IMR-90 (cell line): ENCODE results near the gene PPARG. TPM values are rescaled to one million over a fixed set of nuclear protein-coding genes. Genes with fewer than 3 reads are reported as not detected.

Experiments used
- ATAC-seq: fragments of 200-7000 bp; cut with Tn5 transposase; 2 replicates; pipeline ENCODE4 v1.9.1; 2020; ENCODE audit warnings: low read depth, mild to moderate bottlenecking, moderate library complexity
- BruUV-seq: library from RNA; stranded (reverse); fragments of 400-500 nt; replicated peaks from 2 replicates; lab custom pipeline; 2021; lab: Mats Ljungman, UMichigan
- CTCF ChIA-PET: fragments of 300-600 bp; formaldehyde crosslinking; extraction: SDS; loops from one replicate; lab custom pipeline; 2021; ENCODE audit warnings: antibody characterized with exemption; lab: Yijun Ruan, JAX
- POLR2A ChIA-PET: fragments of 300-600 bp; sonication (Branson Sonifier 250); formaldehyde crosslinking; loops from one replicate; lab custom pipeline; 2022; ENCODE audit warnings: antibody characterized with exemption; ENCODE audit not compliant: unreplicated experiment; lab: Charles Lee
- DNase-seq: peaks from one replicate; pipeline ENCODE4 v3.0.0; 2013
- H2AFZ ChIP-seq: replicated peaks from 2 replicates; pipeline ENCODE3; 2013; ENCODE audit warnings: low read length, mild to moderate bottlenecking; ENCODE audit not compliant: poor library complexity
- H2AK5ac ChIP-seq: 2 replicates; pipeline ENCODE4 v1.6.1; 2013; ENCODE audit warnings: low read depth, low read length, inconsistent platforms
- H2AK9ac ChIP-seq: replicated peaks from 2 replicates; pipeline ENCODE3; 2013; ENCODE audit warnings: mild to moderate bottlenecking, low read depth, low read length, moderate library complexity; ENCODE audit not compliant: poor library complexity
- H2BK120ac ChIP-seq: 2 replicates; pipeline ENCODE4 v1.6.1; 2013; ENCODE audit warnings: low read depth, low read length, inconsistent platforms
- H2BK15ac ChIP-seq: 3 replicates; pipeline ENCODE4 v1.6.1; 2013; ENCODE audit warnings: low read depth, low read length, inconsistent platforms
- H2BK20ac ChIP-seq: 2 replicates; pipeline ENCODE4 v1.6.1; 2013; ENCODE audit warnings: low read depth, mild to moderate bottlenecking, inconsistent platforms, low read length, moderate library complexity
- H2BK5ac ChIP-seq: 2 replicates; pipeline ENCODE4 v1.6.1; 2013; ENCODE audit warnings: mild to moderate bottlenecking, low read depth, low read length, inconsistent platforms; ENCODE audit not compliant: poor library complexity, severe bottlenecking
- H3K14ac ChIP-seq: replicated peaks from 2 replicates; pipeline ENCODE4 v1.6.1; 2013; ENCODE audit warnings: low read depth, low read length, inconsistent platforms
- H3K18ac ChIP-seq: 2 replicates; pipeline ENCODE4 v1.6.1; 2013; ENCODE audit warnings: low read depth, low read length, control low read depth
- H3K23ac ChIP-seq: 2 replicates; pipeline ENCODE4 v1.6.1; 2013; ENCODE audit warnings: low read depth, low read length, inconsistent platforms
- H3K27ac ChIP-seq: 2 replicates; pipeline ENCODE4 v1.5.1; 2013; ENCODE audit warnings: mild to moderate bottlenecking, control low read depth, low read length; ENCODE audit not compliant: insufficient read depth
- H3K27me3 ChIP-seq: 2 replicates; pipeline ENCODE4 v1.6.1; 2013; ENCODE audit warnings: low read length; ENCODE audit not compliant: control insufficient read depth, insufficient read depth
- H3K36me3 ChIP-seq: 2 replicates; pipeline ENCODE4 v1.6.1; 2013; ENCODE audit warnings: low read length, mixed read lengths; ENCODE audit not compliant: control insufficient read depth, insufficient read depth
- H3K4ac ChIP-seq: 2 replicates; pipeline ENCODE4 v1.6.1; 2013; ENCODE audit warnings: low read depth, low read length, inconsistent platforms
- H3K4me1 ChIP-seq: 2 replicates; pipeline ENCODE4 v1.6.1; 2013; ENCODE audit warnings: low read length, mixed read lengths; ENCODE audit not compliant: control insufficient read depth, insufficient read depth
- H3K4me2 ChIP-seq: 2 replicates; pipeline ENCODE4 v1.6.1; 2013; ENCODE audit warnings: low read depth, mild to moderate bottlenecking, control low read depth, low read length, moderate library complexity
- H3K4me3 ChIP-seq: 2 replicates; pipeline ENCODE4 v1.5.1; 2013; ENCODE audit warnings: low read depth, mild to moderate bottlenecking, control low read depth, low read length, moderate library complexity; ENCODE audit not compliant: insufficient read depth
- H3K56ac ChIP-seq: 2 replicates; pipeline ENCODE4 v1.6.1; 2013; ENCODE audit warnings: low read length, inconsistent platforms; ENCODE audit not compliant: insufficient read depth; ENCODE audit errors: extremely low read depth
- H3K79me1 ChIP-seq, 2 experiments: 2 replicates each; pipeline ENCODE4 v1.6.1; 2013; ENCODE audit warnings: low read length in 2 of 2, inconsistent platforms in 1 of 2, low read depth in 1 of 2
- H3K9ac ChIP-seq: 2 replicates; pipeline ENCODE4 v1.6.1; 2013; ENCODE audit warnings: low read depth, low read length, control low read depth
- H3K9me1 ChIP-seq: 2 replicates; pipeline ENCODE4 v1.6.1; 2013; ENCODE audit warnings: low read length, inconsistent platforms; ENCODE audit not compliant: insufficient read depth
- H3K9me3 ChIP-seq: 2 replicates; pipeline ENCODE4 v1.6.1; 2013; ENCODE audit warnings: low read length; ENCODE audit not compliant: control insufficient read depth, insufficient read depth
- H4K20me1 ChIP-seq: 2 replicates; pipeline ENCODE4 v1.6.1; 2013; ENCODE audit warnings: low read length, inconsistent platforms; ENCODE audit not compliant: insufficient read depth
- H4K5ac ChIP-seq: 2 replicates; pipeline ENCODE4 v1.6.1; 2013; ENCODE audit warnings: mild to moderate bottlenecking, low read depth, low read length, control low read depth
- H4K8ac ChIP-seq, 2 experiments: 2 replicates each; pipeline ENCODE4 v1.6.1; 2013; ENCODE audit warnings: low read depth in 2 of 2, low read length in 2 of 2, control low read depth in 1 of 2, inconsistent platforms in 1 of 2
- H4K91ac ChIP-seq: 2 replicates; pipeline ENCODE4 v1.6.1; 2013; ENCODE audit warnings: low read depth, low read length, inconsistent platforms; ENCODE audit not compliant: insufficient read depth
- RCOR1 ChIP-seq: IDR thresholded peaks from 2 replicates; pipeline ENCODE4 v1.6.1; 2012; ENCODE audit warnings: mild to moderate bottlenecking, low read length, improper control_type of control experiment; ENCODE audit not compliant: insufficient replicate concordance
- WGBS, 2 experiments: methylation state at CpG; one replicate each; pipeline versions ENCODE4 v1.1.5 to v1.1.7; 2013; ENCODE audit warnings: missing lambda C conversion rate in 2 of 2; ENCODE audit not compliant: insufficient read length in 1 of 2; ENCODE audit errors: extremely low coverage in 2 of 2; 5-methylcytosine and 5-hydroxymethylcytosine counted together
- dilution Hi-C: fragments of 300-500 bp; cut with HindIII; formaldehyde crosslinking; loops from one replicate; pipeline ENCODE4 v1.14.3; 2018; ENCODE audit warnings: low sequenced_read_pairs; ENCODE audit not compliant: unreplicated experiment
- in situ Hi-C: fragments of 300-500 bp; cut with MboI; formaldehyde crosslinking; loops from 3 replicates; pipeline ENCODE4 v1.14.3; 2019; ENCODE audit warnings: low sequenced_read_pairs, inconsistent platforms, mixed read lengths
- intact Hi-C: fragments of 100-400 bp; cut with micrococcal nuclease; formaldehyde crosslinking; loops from 2 replicates; pipeline ENCODE4 v1.10.0; 2022
- polyA plus RNA-seq, 3 experiments: library from polyadenylated mRNA; depleted of rRNA; stranded (reverse); fragments of >200 nt; gene quantifications; 2 replicates each; pipeline ENCODE4 v1.2.3, GENCODE V29; 2012; ENCODE audit warnings: low replicate concordance in 1 of 3
- total RNA-seq: library from RNA; depleted of rRNA; stranded (reverse); fragments of >200 nt; gene quantifications from 2 replicates; pipeline ENCODE4 v1.2.3, GENCODE V29; 2012

Gene PPARG
- total and polyA plus RNA-seq, 2 of the 4 experiments (the other 2 are of a cell fraction) = 11.2 to 23.8 TPM

DNA sequence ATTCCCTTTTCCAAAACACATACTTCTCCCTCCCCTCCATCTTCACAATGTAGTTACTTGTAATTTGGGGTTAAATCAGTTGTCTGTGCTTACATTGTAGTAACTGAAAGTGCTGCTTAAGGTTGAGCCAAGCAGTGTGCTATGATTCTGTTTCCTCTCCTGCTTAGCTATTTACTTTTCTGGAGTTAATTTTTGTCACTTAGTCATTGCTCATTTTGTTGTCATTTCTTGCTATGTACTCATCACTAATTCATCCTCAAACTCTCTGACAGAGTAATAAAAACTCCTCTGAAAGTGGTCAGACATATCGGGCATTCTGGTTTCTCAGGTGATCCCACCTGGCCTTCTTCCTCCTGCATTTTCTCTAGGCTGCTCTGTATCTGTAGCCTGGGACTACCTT lies 80.7 kb downstream of the PPARG start:
- Histone ChIP-seq H4K5ac (no peak overlapping the region), H3K4me2 (no peak overlapping the region; the same call in 1 of the 2 replicates), H3K9me1 (peaks cover 3% of the 10 kb centered on the region), H3K4ac (peak overlapping the region; percentile 49; the same call in 1 of the 2 replicates), H3K27me3 (no peaks in the 10 kb centered on the region), H3K4me1 (peaks cover 14% of the 10 kb centered on the region), H4K8ac (peak overlapping the region in 1 of 2 experiments; percentile 45; a peak in 2 of 4 replicates), H2AK9ac (no peak overlapping the region), H3K9me3 (no peaks in the 10 kb centered on the region), H2BK15ac (peak overlapping the region; percentile 68; the same call in 2 of the 3 replicates), H3K36me3 (no peaks in the 10 kb centered on the region), H2AK5ac (peak overlapping the region; percentile 48; the same call in 1 of the 2 replicates), H2BK120ac (peak overlapping the region; percentile 59), H3K23ac (0 out of 2 replicates have a peak overlapping the region, but pooled peaks have one; percentile 35), H2BK20ac (peak overlapping the region; percentile 75), H4K91ac (peak overlapping the region; percentile 21; the same call in 1 of the 2 replicates), H3K9ac (no peak overlapping the region), H3K4me3 (no peak overlapping the region), H2BK5ac (no peak overlapping the region), H3K14ac (peak overlapping the region; percentile 30; the same call in 1 of the 2 replicates), H3K79me1 (peaks cover 0 to 7% of the 10 kb centered on the region in 2 experiments; a peak in 2 of 4 replicates), H2AFZ (no peak overlapping the region), H3K27ac (no peak overlapping the region), H3K56ac (no peak overlapping the region), H3K18ac (peak overlapping the region; percentile 67), H4K20me1 (no peaks in the 10 kb centered on the region)
- ChIA-PET CTCF (interaction anchor here (0.6 to 0.7 kb wide), 2 partner anchors 19 to 646 kb away, joined by 4 to 5 read pairs; no protein-coding TSS in a partner anchor), POLR2A (no interaction called here)
- intact Hi-C loops (no loop called here), dilution Hi-C loops (no loop called here), in situ Hi-C loops (no loop called here)
- no CpG with 5 or more reads among the region's 1 CpG for WGBS, 2 experiments
- no TSS peak for BruUV-seq
- DNase-seq = no peak
- TF ChIP-seq RCOR1 = no peak
- no peak for ATAC-seq
